OCI-LY7 (cell line): ENCODE results near the gene OGA. TPM values are rescaled to one million over a fixed set of nuclear protein-coding genes. Genes with fewer than 3 reads are reported as not detected.

Experiments used
- Bru-seq: library from RNA; stranded (reverse); fragments of 400-500 nt; gene quantifications from one replicate; lab custom pipeline; 2021; lab: Mats Ljungman, UMichigan
- BruChase-seq, 2 experiments: library from RNA; stranded (reverse); fragments of 400-500 nt; gene quantifications; one replicate each; lab custom pipeline; 2021; lab: Mats Ljungman, UMichigan
- BruUV-seq: library from RNA; stranded (reverse); fragments of 400-500 nt; replicated peaks from 2 replicates; lab custom pipeline; 2021; lab: Mats Ljungman, UMichigan
- CTCF ChIA-PET: fragments of 300-600 bp; sonication (Branson Sonifier 250); formaldehyde crosslinking; loops from one replicate; lab custom pipeline; 2022; ENCODE audit warnings: antibody characterized with exemption; ENCODE audit not compliant: unreplicated experiment; lab: Charles Lee
- POLR2A ChIA-PET: fragments of 300-600 bp; sonication (Branson Sonifier 250); formaldehyde crosslinking; loops from one replicate; lab custom pipeline; 2022; ENCODE audit warnings: antibody characterized with exemption; lab: Charles Lee
- DNase-seq: peaks from one replicate; pipeline ENCODE4 v3.0.0-alpha.2; 2015; ENCODE audit warnings: low spot score
- H2AFZ ChIP-seq: fragments of 200-600 bp; sonication (generic), shearing (Covaris generic); 2 replicates; pipeline ENCODE4 v1.6.1; 2014; ENCODE audit warnings: mild to moderate bottlenecking, antibody characterized with exemption, low read length, moderate library complexity
- H3K27ac ChIP-seq: fragments of 200-600 bp; sonication (generic); 2 replicates; pipeline ENCODE4 v1.5.1; 2014; ENCODE audit warnings: mixed run types, low read depth, mild to moderate bottlenecking, moderate library complexity, low read length, inconsistent platforms; ENCODE audit not compliant: poor library complexity, severe bottlenecking
- H3K36me3 ChIP-seq: fragments of 200-600 bp; sonication (generic); 2 replicates; pipeline ENCODE4 v1.6.1; 2014; ENCODE audit warnings: mild to moderate bottlenecking, antibody characterized with exemption, low read length, moderate library complexity, mixed read lengths; ENCODE audit not compliant: insufficient read depth
- H3K4me1 ChIP-seq: fragments of 200-600 bp; sonication (generic); 2 replicates; pipeline ENCODE4 v1.5.1; 2014; ENCODE audit warnings: mild to moderate bottlenecking, low read length; ENCODE audit not compliant: insufficient read depth, poor library complexity, severe bottlenecking
- H3K4me2 ChIP-seq: fragments of 200-600 bp; sonication (generic); 2 replicates; pipeline ENCODE4 v1.6.1; 2014; ENCODE audit warnings: mild to moderate bottlenecking, low read length
- H3K4me3 ChIP-seq: fragments of 200-600 bp; sonication (generic); 2 replicates; pipeline ENCODE4 v1.5.1; 2014; ENCODE audit warnings: mild to moderate bottlenecking, low read depth, low read length; ENCODE audit not compliant: poor library complexity, severe bottlenecking
- H3K79me2 ChIP-seq: fragments of 200-600 bp; sonication (generic); 2 replicates; pipeline ENCODE4 v1.6.1; 2016; ENCODE audit warnings: low read depth, mild to moderate bottlenecking, low read length, moderate library complexity, mixed read lengths; ENCODE audit not compliant: insufficient read depth
- H3K9me2 ChIP-seq: fragments of 200-600 bp; sonication (generic); 2 replicates; pipeline ENCODE4 v1.6.1; 2016; ENCODE audit warnings: mild to moderate bottlenecking, low read length, mixed read lengths; ENCODE audit not compliant: insufficient read depth
- H3K9me3 ChIP-seq: fragments of 200-600 bp; sonication (generic); 2 replicates; pipeline ENCODE4 v1.6.1; 2014; ENCODE audit warnings: mild to moderate bottlenecking, mixed run types, low read length, mixed read lengths
- H4K20me1 ChIP-seq: fragments of 200-600 bp; sonication (generic); 2 replicates; pipeline ENCODE4 v1.6.1; 2014; ENCODE audit warnings: mild to moderate bottlenecking, antibody characterized with exemption, low read length, moderate library complexity, mixed read lengths; ENCODE audit not compliant: insufficient read depth
- CTCF ChIP-seq: fragments of 200-600 bp; sonication (generic); conservative IDR thresholded peaks from 2 replicates; pipeline ENCODE4 v1.5.1; 2014; ENCODE audit warnings: mild to moderate bottlenecking, antibody characterized with exemption, low read length, moderate library complexity, mixed read lengths
- EZH2phosphoT487 ChIP-seq: fragments of 200-600 bp; sonication (generic); IDR thresholded peaks from 2 replicates; pipeline ENCODE4 v1.6.1; 2018; ENCODE audit warnings: low read depth, borderline replicate concordance, mild to moderate bottlenecking, mixed run types, antibody characterized with exemption, low read length, moderate library complexity, mixed read lengths
- intact Hi-C: fragments of 100-400 bp; cut with micrococcal nuclease; formaldehyde crosslinking; loops from one replicate; pipeline ENCODE4 v1.10.0; 2022; ENCODE audit not compliant: unreplicated experiment
- long read RNA-seq: library from polyadenylated mRNA; stranded (forward); transcript quantifications from one replicate; pipeline ENCODE4 v2.0.0, GENCODE V29; 2022
- total RNA-seq, 2 experiments: library from RNA; depleted of rRNA in 1 of 2; stranded (reverse); fragments of >200 nt in 1 of 2; shearing (Covaris generic) in 1 of 2; gene quantifications; 2 replicates each; pipeline ENCODE4 v1.2.3, GENCODE V29; 2014 to 2022

Gene OGA
- total RNA-seq (2014; rRNA removed; shearing (Covaris generic)) (65.5 and 73.2 TPM in 2 replicates), total RNA-seq (2022) (109 and 124 TPM in 2 replicates), Bru-seq, nascent RNA (percentile 94 among the genes with signal in this experiment), BruChase-seq, experiment 1, labeled RNA remaining after a 6-hour chase (percentile 96 among the genes with signal in this experiment), BruChase-seq, experiment 2, labeled RNA remaining after a 2-hour chase (percentile 98 among the genes with signal in this experiment)
- long read RNA-seq, full-length matches to known transcripts = 34 of 79 reads
- long read RNA-seq, partial matches to known transcripts = 27 of 79 reads
- long read RNA-seq, other reads (novel, unspliced or antisense) = 18 of 79 reads

- no TSS peak for BruUV-seq
These were observed at the start of gene OGA for GRCh38 chr10:101818119-101818871. TSS of gene OGA (minus strand) at chr10:101818444. CDS start at chr10:101818022, 422 bp downstream.

GRCh38 chr10:101867931-101868330 lies 49.7 kb upstream of the OGA start:
- POLR2A ChIA-PET = no interaction called here
- H3K4me1 ChIP-seq = no peaks in the 10 kb centered on the region
- no peak overlapping the region for H3K27ac ChIP-seq
- intact Hi-C loops = no loop called here
- no peak overlapping the region for H2AFZ ChIP-seq
- no peaks in the 10 kb centered on the region for H3K36me3 ChIP-seq
- no TSS peak for BruUV-seq
- CTCF ChIA-PET = no interaction called here
- H3K4me3 ChIP-seq = no peak overlapping the region
- no peaks in the 10 kb centered on the region for H4K20me1 ChIP-seq
- H3K79me2 ChIP-seq = no peaks in the 10 kb centered on the region
- no peaks in the 10 kb centered on the region for H3K9me2 ChIP-seq
- TF ChIP-seq EZH2phosphoT487 (no peak), CTCF (no peak)
- no peak overlapping the region for H3K4me2 ChIP-seq
- 0 out of 2 replicates have a peak, but pooled peaks cover 5% of the 10 kb centered on the region for H3K9me3 ChIP-seq
- DNase-seq = no peak

More at GRCh38 chr10:101818119-101818871, at the start of gene OGA:
- H3K4me2 ChIP-seq = peak within 1 kb of the TSS; percentile 99
- peak within 1 kb of the TSS; percentile 77 for H3K27ac ChIP-seq
- H3K36me3 ChIP-seq = peaks cover 19% of the 10 kb centered on the region; the same call in 1 of the 2 replicates
- ChIA-PET CTCF (interaction anchor here (0.5 to 1.5 kb wide), 4 partner anchors 18 to 180 kb away, joined by 3 to 7 read pairs (median 3); no protein-coding TSS in a partner anchor), POLR2A (interaction anchor here (0.6 to 2.1 kb wide), 11 partner anchors 9 to 201 kb away, joined by 3 to 10 read pairs (median 4); partner anchors contain the start of gene NPM3)
- DNase-seq = peak; percentile 100
- TF ChIP-seq EZH2phosphoT487 = no peak
- no peak for TF ChIP-seq CTCF
- H3K4me1 ChIP-seq = peaks cover 27% of the 10 kb centered on the region
- H2AFZ ChIP-seq = peak within 1 kb of the TSS; percentile 86
- H3K4me3 ChIP-seq = peak within 1 kb of the TSS; percentile 95
- no peaks in the 10 kb centered on the region for H3K9me3 ChIP-seq
- peaks cover 60% of the 10 kb centered on the region for H3K79me2 ChIP-seq
- intact Hi-C loops = loop anchor here (1.0 to 2.0 kb wide), 3 partner anchors 11 to 335 kb away; partner anchors contain the start of gene NOLC1
- peaks cover 34% of the 10 kb centered on the region for H4K20me1 ChIP-seq
- H3K9me2 ChIP-seq = no peaks in the 10 kb centered on the region
